K562 (cell line): Measurements from ENCODE around the gene TLK2.
"Not testable (repeated sequence)": the region's sequence is repeated elsewhere in the genome, so short reads cannot be mapped to it uniquely, and the experiment has no call there.

ENCODE experiments used
- MTA3 ChIP-seq: fragments of 450-650 bp; formaldehyde crosslinking; IDR thresholded peaks from 2 replicates; pipeline ENCODE4 v1.6.1; 2017; ENCODE audit warnings: mild to moderate bottlenecking, borderline replicate concordance
- POLR2AphosphoS5 ChIP-seq: IDR thresholded peaks from 2 replicates; pipeline ENCODE4 v1.6.1; 2011; ENCODE audit warnings: mild to moderate bottlenecking, low read depth, low read length, moderate library complexity; ENCODE audit not compliant: control insufficient read depth, insufficient read depth
- TSHZ1 ChIP-seq: fragments of 250-450 bp; sonication (Bioruptor Pico); IDR thresholded peaks from 2 replicates; pipeline ENCODE4 v1.4.0; 2020; ENCODE audit warnings: mild to moderate bottlenecking, moderate library complexity
- ZFX ChIP-seq: sonication (generic); formaldehyde crosslinking; IDR thresholded peaks from 2 replicates; pipeline ENCODE4 v1.8.0; 2022; ENCODE audit warnings: mild to moderate bottlenecking, missing genetic modification reagents, moderate library complexity
- ZNF280A ChIP-seq: fragments of 450-650 bp; IDR thresholded peaks from 2 replicates; pipeline ENCODE4 v1.6.1; 2018; ENCODE audit warnings: mild to moderate bottlenecking, low read depth; ENCODE audit not compliant: partially characterized antibody

GRCh38 chr17:62477111-62477510 is 1.5 kb upstream of the TLK2 start:
- TF ChIP-seq MTA3; ZFX (CRISPR knock-in tag); POLR2AphosphoS5; TSHZ1 (CRISPR knock-in tag); ZNF280A: not testable (repeated sequence)
